Femur (tissue), 1 donor: Measurements from ENCODE around the gene TEDC1.

Experiments used
- DNase-seq: peaks from one replicate; pipeline ENCODE4 v3.0.0-alpha.2; 2017

TEDC1 gene

GRCh38 chr14:105486163-105486973 is 4.7 kb upstream of the TEDC1 start, which contains the start of gene CRIP1:
TSS of gene CRIP1 (plus strand) at chr14:105486886. CDS start at chr14:105487260, 374 bp downstream.
- DNase-seq, result peak; percentile 44

GRCh38 chr14:105486974-105487448 is 4.0 kb upstream of the TEDC1 start:
- peak; percentile 75 for DNase-seq

DNA sequence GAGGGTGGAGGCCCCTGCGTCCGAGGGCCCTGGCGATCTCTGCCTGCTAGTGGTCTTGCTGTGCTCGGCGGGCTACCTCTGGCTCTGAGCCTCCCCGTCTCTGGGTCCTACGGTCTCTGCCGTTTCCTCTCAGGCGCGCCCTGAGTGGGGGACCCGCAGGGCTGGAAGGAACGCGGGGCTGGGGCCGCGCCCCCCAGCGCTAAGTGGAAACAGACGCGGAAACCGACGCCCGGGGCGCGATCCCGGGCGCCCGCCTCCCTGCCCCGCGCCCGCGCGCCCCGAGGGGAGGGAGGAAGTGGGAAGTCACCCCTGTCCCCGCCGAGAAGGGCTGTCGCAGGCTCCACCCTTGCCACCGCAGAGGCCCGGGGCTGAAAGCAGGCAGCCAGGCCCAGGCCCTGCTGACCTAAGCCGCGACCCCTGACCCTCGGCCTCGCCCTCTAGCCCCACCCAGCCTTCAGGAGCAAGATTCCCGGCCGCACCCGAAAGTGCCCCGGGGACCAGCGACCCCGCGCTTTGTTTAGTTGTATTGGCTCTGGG is 3.5 kb upstream of the TEDC1 start:
- peak; percentile 67 for DNase-seq

DNA sequence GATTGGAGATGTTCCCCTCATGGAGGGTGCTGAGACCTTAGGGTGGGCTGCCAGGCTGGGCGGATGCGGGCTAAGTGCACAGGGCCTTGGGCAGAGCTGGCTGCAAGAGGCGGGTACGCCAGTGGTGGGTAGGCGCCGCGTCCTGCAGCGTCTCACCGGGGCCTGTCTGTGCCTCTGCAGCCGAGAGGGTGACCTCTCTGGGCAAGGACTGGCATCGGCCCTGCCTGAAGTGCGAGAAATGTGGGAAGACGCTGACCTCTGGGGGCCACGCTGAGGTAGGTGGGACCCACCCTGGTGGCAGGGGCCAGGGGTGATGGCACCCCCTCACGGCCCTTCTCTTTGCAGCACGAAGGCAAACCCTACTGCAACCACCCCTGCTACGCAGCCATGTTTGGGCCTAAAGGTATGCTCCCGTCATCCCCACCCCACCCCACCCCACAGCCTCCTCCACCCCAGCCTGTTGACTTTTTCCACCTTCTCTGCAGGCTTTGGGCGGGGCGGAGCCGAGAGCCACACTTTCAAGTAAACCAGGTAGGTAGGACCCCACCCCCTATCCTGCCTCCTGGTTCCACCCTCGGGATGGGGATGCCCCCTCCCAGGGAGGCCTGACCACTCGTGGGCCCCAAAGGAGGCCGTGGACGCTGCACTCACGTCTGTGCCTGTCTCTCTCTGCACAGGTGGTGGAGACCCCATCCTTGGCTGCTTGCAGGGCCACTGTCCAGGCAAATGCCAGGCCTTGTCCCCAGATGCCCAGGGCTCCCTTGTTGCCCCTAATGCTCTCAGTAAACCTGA is 2.9 kb upstream of the TEDC1 start:
- DNase-seq, result peak; percentile 52

DNA sequence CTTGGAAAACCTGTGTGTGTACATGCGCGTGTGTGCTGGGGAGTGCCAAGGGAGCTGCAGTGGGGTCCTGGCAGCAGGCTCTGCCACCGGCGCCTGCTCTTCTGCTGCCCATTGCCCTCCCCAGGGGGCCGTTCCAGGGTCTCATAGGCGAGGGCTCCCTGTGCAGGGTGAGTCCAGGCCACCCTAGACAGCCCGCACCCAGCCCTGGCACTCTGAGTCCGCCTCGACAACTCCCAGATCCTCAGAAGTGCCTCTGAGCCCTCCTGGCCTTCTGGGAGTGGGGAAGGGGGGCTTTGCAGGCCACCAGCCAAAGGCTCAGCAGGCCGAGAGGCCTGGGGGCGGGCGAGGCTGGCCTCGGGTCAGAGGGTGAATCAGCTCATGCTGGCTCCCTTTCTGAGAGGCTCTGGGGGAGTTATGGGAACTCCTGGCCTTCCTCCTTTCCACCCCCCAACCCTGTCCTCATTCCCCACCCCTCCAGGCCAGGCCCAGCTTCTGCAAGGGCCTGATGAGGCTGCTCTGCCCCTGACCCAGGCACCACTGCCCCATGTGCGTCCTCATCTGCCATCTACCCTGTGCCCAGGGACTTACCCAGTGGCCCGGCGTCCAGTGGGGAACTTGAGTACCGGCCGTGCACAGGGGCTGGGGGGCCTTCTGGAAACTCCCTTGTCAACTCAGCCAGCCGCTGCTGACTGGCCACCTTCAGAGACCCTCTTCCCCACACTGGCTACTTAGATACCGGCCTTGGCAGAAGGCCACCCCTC is 2.1 kb upstream of the TEDC1 start:
- peak; percentile 66 for DNase-seq

GRCh38 chr14:105489542-105490266 is 1.3 kb upstream of the TEDC1 start:
- DNase-seq, result peak; percentile 93

DNA sequence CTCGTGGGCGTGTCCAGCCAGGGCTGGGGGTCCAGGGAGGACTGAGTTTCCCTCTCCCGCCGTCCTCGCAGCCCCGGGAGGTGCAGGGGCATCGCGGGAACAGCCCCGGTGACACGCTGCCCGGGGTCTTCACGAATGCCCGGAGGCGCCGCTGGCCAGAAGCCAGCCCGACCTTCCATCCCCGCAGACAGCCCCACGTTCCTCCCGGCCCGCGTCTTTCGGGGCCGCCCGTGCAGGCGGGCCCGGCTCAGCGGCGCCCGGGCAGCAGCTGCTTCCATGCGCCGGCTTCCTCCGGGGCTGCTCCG is 827 bp upstream of the TEDC1 start:
- no peak for DNase-seq

- DNase-seq, result peak; percentile 88
Measured at GRCh38 chr14:105491366-105491973, 424 bp downstream of the TEDC1 start.

DNA sequence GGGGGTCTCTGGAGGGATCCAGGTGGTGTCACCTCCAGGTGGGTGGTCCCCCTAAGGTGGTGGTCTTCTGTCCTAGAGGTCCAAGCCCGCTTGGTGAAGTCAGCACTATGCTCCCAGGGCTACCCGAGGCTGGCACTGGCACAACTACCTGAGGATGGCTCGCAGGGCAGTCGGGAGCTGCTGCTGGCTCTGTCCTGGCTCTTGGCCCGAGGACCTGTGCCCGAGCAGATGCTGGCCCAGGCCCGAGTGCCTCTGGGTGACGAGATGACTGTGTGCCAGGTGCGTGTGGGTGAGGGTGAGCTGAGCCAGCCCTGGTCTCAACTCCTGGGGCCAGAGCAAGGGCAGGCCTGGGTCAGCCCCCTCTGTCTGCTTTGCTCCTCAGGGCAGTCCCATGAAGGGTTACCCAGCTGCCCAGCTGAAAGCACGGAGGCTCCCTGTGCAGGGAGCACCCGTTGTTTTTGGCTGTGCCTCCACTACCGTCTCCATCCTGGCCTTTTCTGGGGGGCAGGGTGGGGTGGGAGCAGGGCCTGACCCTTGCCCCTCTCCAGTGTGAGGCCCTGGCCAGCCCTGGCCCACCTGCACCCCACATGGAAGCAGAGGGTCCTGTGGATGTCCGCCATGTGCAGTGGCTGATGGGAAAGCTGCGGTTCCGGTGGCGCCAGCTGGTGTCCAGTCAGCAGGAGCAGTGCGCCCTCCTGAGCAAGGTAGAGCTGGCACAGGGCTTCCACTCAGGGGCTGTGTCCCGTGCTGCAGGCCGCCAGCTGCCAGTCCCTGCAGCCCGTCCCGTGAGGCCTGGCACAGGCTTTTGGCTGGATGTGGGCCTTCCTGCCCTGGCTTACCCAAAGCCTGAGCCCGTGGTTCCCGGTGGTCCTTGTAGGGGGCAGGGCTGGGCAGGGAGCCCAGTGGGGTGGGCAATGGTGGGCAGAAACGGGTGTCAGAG is 1.3 kb downstream of the TEDC1 start:
- DNase-seq, result peak; percentile 64

DNA sequence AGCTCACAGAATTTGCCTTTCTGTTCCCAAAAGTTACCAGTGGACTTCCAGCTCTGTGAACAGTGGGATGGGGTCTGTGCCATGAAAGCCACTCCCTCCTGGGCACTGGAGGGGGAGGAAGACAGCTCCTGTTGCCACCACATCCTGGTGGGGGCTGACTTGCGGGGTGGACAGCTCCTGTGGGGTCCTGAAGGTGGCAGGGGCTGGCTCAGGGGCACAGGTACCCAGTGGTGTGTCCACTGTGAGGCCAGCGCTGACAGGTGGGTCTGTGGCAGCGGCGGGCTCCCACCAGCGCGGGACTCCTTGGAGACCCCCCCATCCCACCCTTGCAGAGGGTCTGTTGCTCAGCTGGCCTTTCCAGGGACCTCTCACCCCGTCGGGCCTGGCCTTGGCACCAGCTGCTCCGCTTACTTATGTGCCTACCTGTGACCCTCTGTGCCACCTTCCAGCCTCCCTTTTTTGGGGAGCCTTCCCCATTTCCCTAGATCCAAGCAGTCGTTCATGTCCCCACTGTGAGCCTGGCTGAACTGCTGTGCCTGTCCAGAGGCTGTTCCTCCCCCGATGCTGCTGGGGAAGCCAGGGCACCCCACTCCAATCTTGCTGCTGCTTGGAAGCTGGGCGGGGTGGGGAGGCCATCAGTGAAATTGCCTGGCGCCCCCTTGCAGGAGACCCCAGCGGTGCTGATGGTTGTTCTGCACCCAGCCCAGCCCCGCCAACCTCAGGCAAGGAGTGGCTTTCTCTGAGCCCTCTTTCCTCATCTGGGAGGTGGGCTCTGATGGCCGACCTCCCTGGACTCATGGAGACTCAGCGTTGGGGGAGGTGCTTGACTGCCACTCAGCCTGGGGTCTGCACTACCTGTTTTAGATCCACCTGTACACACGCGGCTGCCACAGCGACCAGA is 2.2 kb downstream of the TEDC1 start:
- peak; percentile 49 for DNase-seq

DNA sequence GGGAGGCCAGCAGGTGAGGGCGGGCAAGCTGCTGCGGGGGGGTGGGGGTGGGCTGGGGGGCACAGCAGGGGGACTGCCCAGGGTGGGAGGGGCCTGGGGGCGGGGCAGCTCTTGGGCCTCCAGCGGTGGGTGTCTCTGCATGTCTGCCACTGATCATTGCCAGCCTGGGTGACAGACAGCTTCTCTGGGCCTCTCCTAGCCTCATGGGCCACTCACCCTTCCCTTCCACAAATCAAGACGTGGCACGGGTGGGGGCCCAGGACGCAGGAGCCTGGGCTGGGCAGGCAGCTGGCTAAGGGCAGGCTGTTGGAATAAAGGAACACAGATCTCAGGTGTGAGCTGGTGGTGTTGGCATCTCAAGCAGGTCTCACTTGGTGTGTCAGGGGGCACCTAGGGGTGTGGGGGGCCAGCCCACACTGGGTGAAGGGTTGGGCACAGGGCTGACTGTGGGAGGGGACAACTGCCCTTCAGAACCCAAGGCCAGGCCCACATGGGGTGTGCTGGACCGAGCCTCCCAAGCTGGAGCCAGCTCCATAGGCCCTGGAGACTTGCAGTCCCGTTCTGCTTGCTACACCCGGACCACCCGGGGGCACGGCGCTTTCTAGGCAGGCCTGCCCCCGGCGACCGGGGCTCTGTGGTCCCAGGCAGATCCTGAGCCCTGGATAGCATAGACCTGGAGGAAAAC is 3.0 kb downstream of the TEDC1 start:
- peak; percentile 42 for DNase-seq

- no peak for DNase-seq
Measured at GRCh38 chr14:105494606-105494929, 3.5 kb downstream of the TEDC1 start.

GRCh38 chr14:105495101-105495989 is 4.3 kb downstream of the TEDC1 start:
- peak; percentile 62 for DNase-seq

GRCh38 chr14:105495990-105496830 is 5.2 kb downstream of the TEDC1 start:
- DNase-seq, result no peak

- no peak for DNase-seq
Measured at GRCh38 chr14:105496831-105497591, 6.0 kb downstream of the TEDC1 start.
